GM13976 (cell line): ENCODE data around the gene ZFX.

Experiments used
- DNase-seq: peaks from one replicate; pipeline ENCODE4 v3.0.0; 2012; ENCODE audit warnings: low spot score
- in situ Hi-C: fragments of 300-500 bp; cut with MboI; formaldehyde crosslinking; loops from one replicate; pipeline ENCODE4 v1.12.0; 2022; ENCODE audit warnings: low sequenced_read_pairs, mixed read lengths, inconsistent platforms; ENCODE audit not compliant: unreplicated experiment
- TF ChIP-seq, protein P1 (sequence below): IDR thresholded peaks from 2 replicates; pipeline ENCODE4 v1.5.1; 2012; ENCODE audit warnings: borderline replicate concordance, mild to moderate bottlenecking; ENCODE audit not compliant: insufficient read depth; ENCODE audit errors: extremely low read depth, missing control alignments, control extremely low read depth

Gene ZFX

DNA sequence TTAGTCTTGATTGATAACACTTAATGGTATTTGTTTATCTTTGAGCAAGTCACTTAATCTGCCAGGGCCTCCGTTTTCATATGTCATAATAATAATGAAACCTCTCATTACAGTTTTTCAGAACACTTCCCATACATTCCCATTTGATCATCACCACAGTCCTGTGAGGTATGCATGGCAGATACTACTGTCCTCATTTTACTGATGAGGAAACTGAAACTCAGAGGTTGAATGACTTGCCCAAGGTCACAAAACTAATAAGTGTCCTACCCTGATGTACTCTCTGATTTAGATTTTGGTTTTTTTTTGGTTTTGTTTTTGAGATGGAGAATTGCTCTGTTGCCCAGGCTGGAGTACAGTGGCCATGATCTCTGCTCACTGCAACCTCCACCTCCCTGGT is 25.7 kb downstream of the ZFX start:
- TF ChIP-seq, protein P1, sequence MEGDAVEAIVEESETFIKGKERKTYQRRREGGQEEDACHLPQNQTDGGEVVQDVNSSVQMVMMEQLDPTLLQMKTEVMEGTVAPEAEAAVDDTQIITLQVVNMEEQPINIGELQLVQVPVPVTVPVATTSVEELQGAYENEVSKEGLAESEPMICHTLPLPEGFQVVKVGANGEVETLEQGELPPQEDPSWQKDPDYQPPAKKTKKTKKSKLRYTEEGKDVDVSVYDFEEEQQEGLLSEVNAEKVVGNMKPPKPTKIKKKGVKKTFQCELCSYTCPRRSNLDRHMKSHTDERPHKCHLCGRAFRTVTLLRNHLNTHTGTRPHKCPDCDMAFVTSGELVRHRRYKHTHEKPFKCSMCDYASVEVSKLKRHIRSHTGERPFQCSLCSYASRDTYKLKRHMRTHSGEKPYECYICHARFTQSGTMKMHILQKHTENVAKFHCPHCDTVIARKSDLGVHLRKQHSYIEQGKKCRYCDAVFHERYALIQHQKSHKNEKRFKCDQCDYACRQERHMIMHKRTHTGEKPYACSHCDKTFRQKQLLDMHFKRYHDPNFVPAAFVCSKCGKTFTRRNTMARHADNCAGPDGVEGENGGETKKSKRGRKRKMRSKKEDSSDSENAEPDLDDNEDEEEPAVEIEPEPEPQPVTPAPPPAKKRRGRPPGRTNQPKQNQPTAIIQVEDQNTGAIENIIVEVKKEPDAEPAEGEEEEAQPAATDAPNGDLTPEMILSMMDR, result no peak
- in situ Hi-C loops, result no loop called here

DNA sequence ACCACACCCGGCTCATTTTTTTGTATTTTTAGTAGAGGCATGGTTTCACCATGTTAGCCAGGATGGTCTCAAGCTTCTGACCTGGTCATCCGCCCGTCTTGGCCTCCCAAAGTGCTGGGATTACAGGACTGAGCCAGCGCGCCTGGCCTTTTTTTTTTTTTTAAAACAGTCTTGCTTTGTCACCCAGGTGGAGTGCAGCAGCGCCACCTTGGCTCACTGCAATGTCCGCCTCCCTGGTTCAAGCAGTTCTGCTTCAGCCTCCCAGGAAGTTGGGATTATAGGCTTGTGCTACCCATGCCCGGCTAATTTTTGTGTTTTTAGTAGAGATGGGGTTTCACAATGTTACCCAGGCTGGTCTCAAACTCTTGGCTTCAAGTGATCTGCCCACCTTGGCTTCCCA is 28.9 kb downstream of the ZFX start:
- in situ Hi-C loops, result no loop called here
- TF ChIP-seq, protein P1, result no peak
- DNase-seq, result no peak

More for the DNA sequence above, 25.7 kb downstream of the ZFX start:
- no peak for DNase-seq

DNA sequence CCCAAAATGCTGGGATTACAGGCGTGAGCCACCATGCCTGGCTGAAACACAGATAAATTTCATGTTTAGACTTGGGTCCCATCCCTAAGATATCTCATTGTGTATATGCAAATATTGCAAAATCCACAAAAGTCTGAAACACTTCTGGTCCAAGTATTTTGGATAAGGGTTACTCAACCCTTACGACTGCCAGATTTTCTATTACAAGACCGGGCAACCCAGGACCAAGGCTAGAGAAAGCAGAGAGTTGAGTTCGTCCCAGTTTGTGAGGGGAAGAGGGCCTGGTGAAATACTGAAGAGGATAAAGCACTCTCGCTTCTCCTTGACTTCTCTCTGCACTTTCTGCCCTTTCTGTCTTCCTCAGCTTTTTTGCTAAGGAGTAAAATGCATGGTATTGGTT is 34.5 kb downstream of the ZFX start:
- DNase-seq, result no peak
- TF ChIP-seq, protein P1, result no peak
- in situ Hi-C loops, result no loop called here

DNA sequence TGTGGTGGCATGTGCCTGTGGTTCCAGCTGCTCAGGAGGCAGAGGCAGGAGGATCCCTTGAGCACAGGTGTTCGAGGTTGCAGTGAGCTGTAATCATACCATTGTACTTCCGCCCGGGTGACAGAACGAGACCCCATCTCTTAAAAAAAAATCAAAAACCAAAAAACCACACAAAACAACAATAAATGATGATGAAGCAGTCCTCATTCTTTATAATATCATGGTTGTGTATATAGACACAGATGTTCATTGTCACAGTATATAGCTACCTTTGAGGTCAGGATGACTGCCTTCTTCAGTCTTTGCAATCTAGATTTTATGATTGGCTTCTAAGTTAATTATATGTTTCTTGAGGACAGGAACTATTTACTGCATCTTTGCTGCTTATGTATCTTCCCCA is 37.0 kb downstream of the ZFX start:
- TF ChIP-seq, protein P1, result no peak
- in situ Hi-C loops, result no loop called here
- no peak for DNase-seq

DNA sequence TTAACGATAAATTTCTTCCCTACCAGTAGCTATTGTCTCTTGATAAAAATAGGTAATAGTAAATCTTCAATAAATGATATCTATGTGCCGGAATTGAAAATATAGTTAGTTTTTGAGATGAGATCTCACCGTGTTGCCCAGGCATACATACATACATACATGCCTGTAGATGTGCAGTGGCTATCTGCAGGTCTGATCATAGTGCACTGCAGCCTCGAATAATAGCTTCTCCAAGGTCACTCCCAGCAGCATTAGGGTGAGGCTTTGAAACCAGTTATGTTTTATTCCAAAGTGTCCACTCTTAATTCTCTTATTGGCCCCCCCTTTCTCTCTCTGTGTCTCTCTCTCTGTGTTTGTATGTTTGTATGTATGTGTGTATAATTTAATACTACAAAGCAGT is 37.5 kb downstream of the ZFX start:
- in situ Hi-C loops, result no loop called here
- DNase-seq, result no peak
- TF ChIP-seq, protein P1, result no peak

DNA sequence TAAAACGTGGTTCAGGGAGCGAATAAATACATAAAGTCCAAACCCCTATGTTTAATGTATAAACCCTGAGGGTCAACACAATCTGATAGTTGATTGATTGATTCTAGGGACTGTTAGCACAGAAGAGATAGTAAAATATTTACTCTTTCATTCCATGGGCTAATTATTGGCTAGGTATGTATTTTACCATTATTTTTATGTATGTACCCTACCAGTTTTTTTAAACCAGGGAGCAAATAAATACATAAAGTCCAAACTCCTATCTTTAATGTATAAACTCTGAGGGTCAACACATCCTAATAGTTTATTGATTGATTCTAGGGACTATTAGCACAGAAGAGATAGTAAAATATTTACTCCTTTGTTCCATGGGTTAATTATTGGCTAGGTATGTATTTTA is 40.0 kb downstream of the ZFX start:
- TF ChIP-seq, protein P1, result no peak
- in situ Hi-C loops, result no loop called here
- DNase-seq, result no peak

DNA sequence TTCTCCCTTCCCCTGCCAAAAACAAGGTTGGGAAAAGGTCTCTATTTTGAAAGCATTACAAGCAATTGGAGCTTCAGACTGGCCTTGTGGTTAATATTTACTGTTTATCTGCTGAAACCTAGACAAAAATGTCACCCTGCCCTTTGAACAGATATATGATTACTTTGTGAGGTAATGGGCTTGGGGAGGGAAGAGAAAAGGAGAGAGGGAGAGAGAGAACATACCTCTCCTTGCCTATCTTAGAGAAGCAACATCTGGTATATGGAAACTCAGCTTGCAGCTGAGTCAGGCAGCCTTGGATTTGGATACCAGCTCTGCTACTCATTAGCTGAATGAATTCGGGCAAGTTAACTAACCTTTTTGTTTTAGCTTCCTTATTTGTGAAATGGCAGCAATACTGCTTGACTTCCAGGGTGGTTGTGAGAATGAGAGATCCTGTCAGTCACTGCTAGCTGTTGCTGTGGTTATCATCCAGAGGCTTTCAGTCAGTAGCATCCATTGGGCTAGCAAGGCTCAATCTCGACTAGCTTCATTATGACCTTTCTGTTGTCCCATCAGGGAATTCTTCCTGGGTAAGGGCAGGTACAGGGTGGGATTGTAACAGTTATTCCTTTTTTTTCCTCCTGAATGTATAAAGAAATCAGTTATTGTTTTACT is 41.1 kb downstream of the ZFX start:
- TF ChIP-seq, protein P1, result no peak
- DNase-seq, result no peak
- in situ Hi-C loops, result no loop called here
